HuH-7.5 (cell line): Measurements from ENCODE around the gene TIMMDC1.
"Not testable (repeated sequence)": the region's sequence is repeated elsewhere in the genome, so short reads cannot be mapped to it uniquely, and the experiment has no call there.

ENCODE experiments used
- DNase-seq: peaks from one replicate; pipeline ENCODE4 v3.0.0; 2011; ENCODE audit warnings: low spot score

The TIMMDC1 gene

GRCh38 chr3:119557192-119557876, 59.0 kb downstream of the TIMMDC1 start:
- DNase-seq: no peak

DNA sequence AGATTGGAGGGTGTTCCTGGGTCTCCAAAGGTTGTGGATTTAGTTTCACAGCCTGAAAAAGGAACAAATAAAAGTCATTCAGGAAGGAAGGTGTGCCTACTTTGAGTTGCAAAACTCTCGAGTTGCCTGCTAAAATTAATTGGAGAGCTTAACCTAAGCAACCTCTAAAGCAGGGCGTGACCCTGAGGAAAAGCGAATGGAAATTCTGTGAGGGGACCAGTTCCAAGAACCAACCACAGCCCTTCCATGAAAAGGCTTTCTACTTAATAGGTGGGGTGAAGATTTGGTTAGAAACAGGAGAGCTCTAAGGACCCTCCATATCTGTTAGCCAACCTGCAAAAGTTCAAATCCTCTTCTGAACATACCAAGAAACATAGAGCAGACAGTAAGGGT, 59.5 kb downstream of the TIMMDC1 start:
- no peak for DNase-seq

DNA sequence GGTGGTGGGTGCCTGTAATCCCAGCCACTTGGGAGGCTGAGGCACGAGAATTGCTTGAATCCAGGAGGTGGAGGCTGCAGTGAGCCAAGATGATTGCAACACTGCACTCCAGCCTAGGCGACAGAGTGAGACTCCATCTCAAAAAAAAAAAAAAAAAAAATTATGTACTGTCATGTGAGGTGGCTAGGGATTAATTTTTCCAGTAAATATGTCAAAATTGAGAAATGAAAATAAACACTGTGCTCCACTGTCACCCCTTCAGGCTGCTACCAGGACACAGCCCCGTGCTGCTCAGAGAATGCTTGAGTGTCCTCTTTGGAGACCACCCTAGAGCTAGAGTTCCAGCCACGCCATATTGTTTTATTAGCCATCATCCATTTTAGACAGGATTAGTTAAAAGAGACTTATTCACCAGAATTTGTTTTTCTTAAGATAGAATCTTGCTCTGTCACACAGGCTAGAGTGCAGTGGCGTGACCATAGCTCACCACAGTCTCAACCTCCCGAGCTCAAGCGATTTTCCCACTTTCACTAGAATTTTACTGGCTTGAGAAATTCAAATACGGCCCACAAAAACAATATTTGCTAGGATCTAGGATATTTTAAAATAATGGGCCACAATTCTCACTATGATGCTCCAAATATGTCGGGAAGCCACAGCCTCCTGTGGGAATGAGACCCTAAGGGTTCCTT, 60.4 kb downstream of the TIMMDC1 start:
- DNase-seq: no peak

DNA sequence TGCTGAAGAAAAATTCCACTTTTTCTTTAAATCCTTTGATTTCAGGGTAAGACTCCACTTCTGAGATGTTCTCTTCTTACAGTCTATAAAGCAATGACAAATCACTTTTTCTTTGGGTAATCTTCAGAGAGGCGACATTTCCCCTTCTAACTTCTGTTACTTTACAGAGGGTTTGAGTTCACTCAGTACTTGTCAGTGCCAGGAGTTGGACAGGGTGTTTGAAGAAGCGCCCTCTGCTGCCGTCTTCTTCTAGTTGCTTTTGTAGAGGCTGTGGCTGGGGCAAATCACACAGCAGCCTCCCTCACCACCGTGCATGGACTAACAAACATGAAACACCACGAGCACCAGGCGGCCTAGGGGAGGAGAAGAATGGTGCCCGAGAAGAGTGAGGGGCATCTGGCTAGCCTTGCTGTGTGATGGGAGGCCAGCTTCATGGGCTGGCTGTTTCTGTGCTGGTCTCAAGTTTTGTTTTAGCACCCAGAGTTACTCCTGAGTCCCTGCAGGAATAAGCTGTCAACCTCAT, 61.2 kb downstream of the TIMMDC1 start, which contains the start of gene CD80:
Gene CD80 (minus strand): TSS at position 174 of the 523 bp plus-strand sequence. CDS start 1,886 bp downstream, outside the sequence.
- peak; percentile 49 for DNase-seq

DNA sequence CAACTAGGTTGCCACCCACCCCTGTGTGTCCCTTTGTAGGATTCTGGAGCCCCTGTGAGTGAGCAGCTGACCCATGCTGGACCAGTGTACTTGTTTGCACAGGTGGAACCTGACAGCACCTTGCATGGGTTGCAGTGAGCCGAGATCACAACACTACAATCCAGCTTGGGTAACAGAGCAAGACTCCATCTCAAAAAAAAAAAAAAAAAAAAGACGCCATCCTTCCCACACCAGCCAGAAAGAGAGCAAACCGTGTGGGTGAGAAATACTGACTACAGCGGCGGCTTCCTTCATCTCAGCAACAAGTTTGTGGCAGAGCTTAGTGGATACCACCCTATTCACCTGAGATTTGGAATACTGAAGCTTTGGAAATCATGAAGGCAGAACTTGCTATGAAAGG, 61.8 kb downstream of the TIMMDC1 start:
- DNase-seq: no peak

DNA sequence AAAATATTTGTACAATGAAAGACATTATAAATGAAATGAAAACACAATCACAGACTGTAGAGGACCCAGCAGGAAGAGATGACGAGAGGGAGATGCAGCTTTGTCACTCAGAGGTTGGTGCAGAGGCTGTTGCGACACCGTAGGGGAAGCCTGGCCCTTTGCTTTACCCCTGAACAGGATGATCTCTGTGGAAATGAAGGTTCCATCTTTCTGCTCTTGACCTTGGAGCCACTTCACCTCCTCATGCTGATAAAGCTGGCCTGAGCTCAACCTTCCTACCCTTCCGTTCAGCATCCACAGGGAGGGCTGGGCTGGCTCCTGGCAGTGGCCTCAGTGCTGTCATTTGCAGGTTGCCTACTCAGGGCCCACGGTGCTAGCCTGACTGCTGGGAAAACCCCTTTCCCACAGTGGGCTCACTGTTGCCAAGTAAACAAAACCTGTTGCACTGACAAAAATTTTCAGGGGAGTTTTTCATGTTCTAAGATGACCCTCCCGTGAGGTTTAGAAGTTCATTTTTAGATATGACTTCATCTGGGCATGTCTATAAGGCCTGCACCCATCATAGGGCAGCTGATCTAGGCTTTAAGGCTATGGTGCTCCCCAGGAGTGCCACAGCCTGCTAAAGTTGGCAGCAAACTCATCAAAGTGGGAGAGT, 64.1 kb downstream of the TIMMDC1 start:
- no peak for DNase-seq

DNA sequence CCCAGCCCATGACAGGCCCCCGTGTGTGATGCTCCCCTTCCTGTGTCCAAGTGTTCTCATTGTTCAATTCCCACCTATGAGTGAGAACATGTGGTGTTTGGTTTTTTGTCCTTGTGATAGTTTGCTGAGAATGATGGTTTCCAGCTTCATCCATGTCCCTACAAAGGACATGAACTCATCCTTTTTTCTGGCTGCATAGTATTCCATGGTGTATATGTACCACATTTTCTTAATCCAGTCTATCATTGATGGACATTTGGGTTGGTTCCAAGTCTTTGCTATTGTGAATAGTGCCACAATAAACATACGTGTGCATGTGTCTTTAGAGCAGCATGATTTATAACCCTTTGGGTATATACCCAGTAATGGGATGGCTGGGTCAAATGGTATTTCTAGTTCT, 65.0 kb downstream of the TIMMDC1 start:
- not testable (repeated sequence) for DNase-seq

GRCh38 chr3:119569156-119569555, 70.8 kb downstream of the TIMMDC1 start:
- DNase-seq: no peak

- no peak for DNase-seq
Measured at GRCh38 chr3:119570229-119570628, 71.9 kb downstream of the TIMMDC1 start.

DNA sequence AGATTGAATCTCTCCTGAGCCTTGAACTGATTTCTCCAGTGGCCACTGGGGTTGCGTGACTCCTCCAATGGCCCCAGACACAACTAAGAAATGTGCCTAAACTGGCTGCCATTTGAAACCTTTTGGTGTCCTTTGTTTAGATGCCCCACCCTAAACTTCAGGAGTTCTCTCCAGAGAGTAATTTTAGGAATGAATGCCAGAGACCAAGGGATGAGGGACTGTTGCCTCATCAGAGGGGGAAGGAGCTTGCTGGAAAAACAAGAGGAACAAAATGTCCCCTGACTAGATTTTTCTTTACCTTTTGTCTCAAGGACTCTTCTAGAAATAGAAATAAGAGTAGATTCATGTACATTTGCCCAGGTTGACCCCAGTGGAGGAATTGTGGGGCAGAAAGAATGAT, 72.9 kb downstream of the TIMMDC1 start:
- no peak for DNase-seq

GRCh38 chr3:119571688-119572087, 73.3 kb downstream of the TIMMDC1 start:
- DNase-seq: no peak
